ENCODE measurements around the gene STARD3.
A peak's percentile ranks its signal among the peaks of the same experiment; 100 is the strongest.

STARD3 gene

DNA sequence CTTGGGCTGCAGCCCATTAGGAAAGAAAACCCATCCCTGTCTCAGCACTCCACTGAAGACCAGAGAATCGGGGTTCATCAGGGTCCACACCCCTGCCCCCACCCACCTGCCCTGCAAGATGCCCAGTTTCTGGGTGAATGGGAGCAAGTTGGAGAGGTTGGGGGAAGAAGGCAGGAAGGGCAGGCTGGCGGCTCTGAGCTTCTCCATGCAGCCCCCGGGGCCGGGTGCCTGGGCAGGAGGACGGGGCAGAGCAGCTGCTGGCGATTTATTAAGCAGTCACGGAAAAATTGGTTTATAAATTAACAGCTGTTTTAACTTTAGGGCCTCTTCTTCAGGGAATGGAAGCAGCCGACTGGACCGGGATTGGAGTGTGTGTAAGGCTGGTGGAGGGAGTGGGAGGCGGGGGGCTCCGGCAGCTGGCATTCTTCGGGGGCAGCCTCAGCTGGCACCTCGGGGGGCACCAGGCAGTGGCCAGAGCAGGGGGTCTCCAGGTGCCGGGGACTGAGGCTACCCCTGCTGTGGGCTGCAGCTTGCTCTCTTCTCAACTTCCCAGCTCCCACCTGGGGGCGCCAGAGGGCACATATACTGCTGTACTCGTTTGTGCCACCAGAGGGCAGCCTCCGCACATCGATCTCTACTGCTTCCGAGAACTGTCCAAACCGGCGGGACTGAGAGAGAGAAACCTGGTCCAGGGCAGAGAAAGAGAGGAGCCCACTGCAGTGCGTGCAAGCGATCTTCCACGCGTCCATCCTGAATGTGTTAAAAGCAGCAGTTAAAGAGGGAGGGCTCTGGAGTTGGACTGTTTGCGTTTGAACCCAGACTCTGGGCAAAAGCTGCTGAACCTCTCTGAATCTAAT is 15.2 kb upstream of the STARD3 start:
- no peak overlapping the region for H3K27ac ChIP-seq (ENCODE audit: low read depth in 2 of 2, low read length in 2 of 2)
- peaks cover under 1 to 8% of the 10 kb centered on the region in 2 donors for H3K27me3 ChIP-seq (ENCODE audit: control insufficient read depth in 2 of 2, insufficient read depth in 2 of 2, low read length in 2 of 2)
- no peaks in the 10 kb centered on the region for H3K36me3 ChIP-seq (ENCODE audit: control insufficient read depth in 2 of 2, insufficient read depth in 2 of 2, low read length in 2 of 2)
- no peaks in the 10 kb centered on the region for H3K9me3 ChIP-seq (ENCODE audit: control insufficient read depth in 2 of 2, low read length in 2 of 2)
- peak overlapping the region in 1 of 2 donors; percentile 51 for H3K4me3 ChIP-seq (ENCODE audit: low read length in 2 of 2)
- peaks cover 39 to 49% of the 10 kb centered on the region in 2 donors for H3K4me1 ChIP-seq (ENCODE audit: control insufficient read depth in 2 of 2, insufficient read depth in 2 of 2, low read length in 2 of 2)
- H3K9ac ChIP-seq (ENCODE audit: low read depth in 1 of 2, low read length in 2 of 2), result no peak overlapping the region

DNA sequence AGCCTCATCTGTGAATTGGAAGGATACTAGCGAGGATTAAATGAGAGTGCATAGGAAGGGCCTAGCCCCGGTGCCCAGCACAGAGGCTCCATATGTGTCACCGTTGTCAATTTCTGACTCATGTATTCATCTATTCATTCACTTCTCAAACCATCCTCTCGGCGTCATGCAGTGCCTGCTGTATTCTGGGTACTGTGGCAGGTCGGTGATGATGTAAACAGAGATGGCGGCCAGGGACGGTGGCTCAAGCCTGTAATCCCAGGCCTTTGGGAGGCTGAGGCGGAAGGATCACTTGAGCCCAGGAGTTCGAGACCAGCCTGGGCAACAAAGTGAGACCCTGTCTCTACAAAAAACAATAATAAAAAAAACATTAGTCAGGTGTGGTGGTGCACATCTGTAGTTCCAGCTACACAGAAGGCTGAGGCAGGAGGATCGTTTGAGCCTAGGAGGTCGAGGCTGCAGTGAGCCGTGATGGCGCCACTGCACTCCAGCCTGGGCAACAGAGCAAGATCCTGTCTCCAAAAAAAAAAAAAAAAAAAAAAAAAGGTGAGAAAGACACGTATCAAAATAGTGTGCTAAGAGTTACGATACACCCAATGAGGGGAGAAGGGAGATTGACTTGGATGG is 14.5 kb upstream of the STARD3 start:
- H3K27me3 ChIP-seq (ENCODE audit: control insufficient read depth in 2 of 2, insufficient read depth in 2 of 2, low read length in 2 of 2), result peaks cover 0 to 8% of the 10 kb centered on the region in 2 donors
- peak overlapping the region in 1 of 2 donors; percentile 51 for H3K4me3 ChIP-seq (ENCODE audit: low read length in 2 of 2)
- H3K9ac ChIP-seq (ENCODE audit: low read depth in 1 of 2, low read length in 2 of 2), result peak overlapping the region in 1 of 2 donors; percentile 14
- peaks cover 35 to 50% of the 10 kb centered on the region in 2 donors for H3K4me1 ChIP-seq (ENCODE audit: control insufficient read depth in 2 of 2, insufficient read depth in 2 of 2, low read length in 2 of 2)
- H3K36me3 ChIP-seq (ENCODE audit: control insufficient read depth in 2 of 2, insufficient read depth in 2 of 2, low read length in 2 of 2), result no peaks in the 10 kb centered on the region
- H3K27ac ChIP-seq (ENCODE audit: low read depth in 2 of 2, low read length in 2 of 2), result no peak overlapping the region
- no peaks in the 10 kb centered on the region for H3K9me3 ChIP-seq (ENCODE audit: control insufficient read depth in 2 of 2, low read length in 2 of 2)

DNA sequence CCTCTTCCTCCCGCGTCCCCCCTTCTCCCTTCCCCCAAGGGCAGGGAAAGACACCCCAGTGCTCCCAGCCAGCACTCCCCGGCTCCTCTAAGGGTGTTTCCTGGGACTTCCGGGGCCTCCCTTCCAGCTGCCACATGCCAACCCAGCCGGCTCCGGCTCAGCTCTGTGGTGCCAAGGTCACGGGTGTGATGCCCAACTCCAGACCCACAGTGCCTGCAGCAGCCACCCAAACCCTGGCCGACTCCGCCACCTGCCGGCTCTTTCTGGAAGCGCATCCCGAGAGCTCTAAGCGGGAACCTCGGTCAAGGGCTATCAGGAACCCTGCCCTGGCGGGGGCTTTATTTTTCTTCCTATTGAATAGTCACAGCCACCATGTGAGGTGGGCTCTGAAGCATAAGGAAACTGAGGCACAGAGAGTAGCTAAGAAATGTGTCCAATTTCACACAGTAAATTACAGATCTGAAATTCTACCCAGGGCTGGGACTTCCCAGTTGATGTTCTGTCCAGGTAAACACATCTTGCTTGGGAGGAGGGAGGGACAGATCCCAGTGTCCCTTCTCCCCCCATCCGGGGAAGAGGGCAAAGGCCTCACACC is 13.5 kb upstream of the STARD3 start:
- Histone ChIP-seq H3K36me3 (ENCODE audit: control insufficient read depth in 2 of 2, insufficient read depth in 2 of 2, low read length in 2 of 2) (no peaks in the 10 kb centered on the region), H3K9ac (ENCODE audit: low read depth in 1 of 2, low read length in 2 of 2) (peak overlapping the region; percentile 14 to 47), H3K27ac (ENCODE audit: low read depth in 2 of 2, low read length in 2 of 2) (peak overlapping the region; percentile 48 to 69), H3K9me3 (ENCODE audit: control insufficient read depth in 2 of 2, low read length in 2 of 2) (no peaks in the 10 kb centered on the region), H3K27me3 (ENCODE audit: control insufficient read depth in 2 of 2, insufficient read depth in 2 of 2, low read length in 2 of 2) (peaks cover 0 to 10% of the 10 kb centered on the region in 2 donors), H3K4me3 (ENCODE audit: low read length in 2 of 2) (no peak overlapping the region), H3K4me1 (ENCODE audit: control insufficient read depth in 2 of 2, insufficient read depth in 2 of 2, low read length in 2 of 2) (peaks cover 38 to 47% of the 10 kb centered on the region in 2 donors)

DNA sequence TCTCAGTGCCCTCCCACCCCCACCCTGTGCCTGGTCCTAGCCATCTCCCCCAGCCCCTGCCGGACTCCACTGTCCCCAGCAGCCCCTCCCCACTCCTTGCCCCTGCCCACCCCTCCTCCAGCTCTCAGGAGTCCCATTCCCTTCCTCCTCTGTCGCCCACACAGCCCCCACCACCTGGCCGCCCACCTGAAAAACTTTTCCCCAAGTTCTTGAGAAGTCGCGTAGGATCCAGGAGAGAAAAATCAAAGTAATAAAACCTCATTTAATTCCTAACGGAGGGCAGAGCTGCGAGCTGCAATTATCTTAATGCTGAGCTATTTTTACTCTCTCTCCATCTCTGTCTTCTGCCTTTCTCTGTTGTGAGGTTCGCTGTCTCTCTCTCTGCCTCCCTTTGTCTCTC is 12.6 kb upstream of the STARD3 start:
- Histone ChIP-seq H3K9me3 (ENCODE audit: control insufficient read depth in 2 of 2, low read length in 2 of 2) (no peaks in the 10 kb centered on the region), H3K4me1 (ENCODE audit: control insufficient read depth in 2 of 2, insufficient read depth in 2 of 2, low read length in 2 of 2) (peaks cover 36 to 47% of the 10 kb centered on the region in 2 donors), H3K27me3 (ENCODE audit: control insufficient read depth in 2 of 2, insufficient read depth in 2 of 2, low read length in 2 of 2) (peaks cover 0 to 10% of the 10 kb centered on the region in 2 donors), H3K36me3 (ENCODE audit: control insufficient read depth in 2 of 2, insufficient read depth in 2 of 2, low read length in 2 of 2) (no peaks in the 10 kb centered on the region), H3K27ac (ENCODE audit: low read depth in 2 of 2, low read length in 2 of 2) (peak overlapping the region in 1 of 2 donors; percentile 98), H3K4me3 (ENCODE audit: low read length in 2 of 2) (no peak overlapping the region), H3K9ac (ENCODE audit: low read depth in 1 of 2, low read length in 2 of 2) (peak overlapping the region; percentile 41 to 99)

DNA sequence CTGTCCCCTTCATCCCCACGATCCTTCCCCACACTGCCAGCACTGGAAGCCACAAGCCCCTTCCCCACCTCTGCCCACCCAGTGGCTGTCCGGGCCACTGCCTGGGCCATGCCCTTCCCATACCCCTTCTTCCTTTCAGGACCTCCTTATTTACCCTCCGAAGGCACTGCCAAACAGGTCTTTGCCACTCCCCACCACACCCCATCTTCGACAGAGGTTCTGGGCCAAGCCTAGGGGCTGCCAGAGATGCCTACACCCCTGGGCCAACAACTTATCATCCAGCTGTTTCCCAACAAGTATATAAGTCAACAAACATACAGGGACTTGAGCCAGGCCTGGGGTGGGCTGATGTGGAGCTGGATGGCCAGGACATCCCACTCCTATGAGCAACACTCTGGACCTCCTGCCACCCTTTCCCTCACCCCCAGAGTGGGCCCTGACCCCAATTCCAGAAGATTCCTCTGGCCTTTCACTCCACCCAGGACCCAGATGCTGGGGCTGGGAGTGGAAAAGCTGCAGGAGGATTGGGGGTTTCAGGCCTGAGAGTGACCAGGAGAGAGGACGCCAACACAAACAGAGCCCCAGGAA is 11.7 kb upstream of the STARD3 start:
- Histone ChIP-seq H3K9ac (ENCODE audit: low read depth in 1 of 2, low read length in 2 of 2) (peak overlapping the region; percentile 41 to 99), H3K9me3 (ENCODE audit: control insufficient read depth in 2 of 2, low read length in 2 of 2) (no peaks in the 10 kb centered on the region), H3K4me1 (ENCODE audit: control insufficient read depth in 2 of 2, insufficient read depth in 2 of 2, low read length in 2 of 2) (peaks cover 38 to 50% of the 10 kb centered on the region in 2 donors), H3K4me3 (ENCODE audit: low read length in 2 of 2) (peak overlapping the region in 1 of 2 donors; percentile 76), H3K27ac (ENCODE audit: low read depth in 2 of 2, low read length in 2 of 2) (peak overlapping the region; percentile 98 to 99), H3K36me3 (ENCODE audit: control insufficient read depth in 2 of 2, insufficient read depth in 2 of 2, low read length in 2 of 2) (peaks cover 0 to 1% of the 10 kb centered on the region in 2 donors), H3K27me3 (ENCODE audit: control insufficient read depth in 2 of 2, insufficient read depth in 2 of 2, low read length in 2 of 2) (peaks cover 0 to 10% of the 10 kb centered on the region in 2 donors)

DNA sequence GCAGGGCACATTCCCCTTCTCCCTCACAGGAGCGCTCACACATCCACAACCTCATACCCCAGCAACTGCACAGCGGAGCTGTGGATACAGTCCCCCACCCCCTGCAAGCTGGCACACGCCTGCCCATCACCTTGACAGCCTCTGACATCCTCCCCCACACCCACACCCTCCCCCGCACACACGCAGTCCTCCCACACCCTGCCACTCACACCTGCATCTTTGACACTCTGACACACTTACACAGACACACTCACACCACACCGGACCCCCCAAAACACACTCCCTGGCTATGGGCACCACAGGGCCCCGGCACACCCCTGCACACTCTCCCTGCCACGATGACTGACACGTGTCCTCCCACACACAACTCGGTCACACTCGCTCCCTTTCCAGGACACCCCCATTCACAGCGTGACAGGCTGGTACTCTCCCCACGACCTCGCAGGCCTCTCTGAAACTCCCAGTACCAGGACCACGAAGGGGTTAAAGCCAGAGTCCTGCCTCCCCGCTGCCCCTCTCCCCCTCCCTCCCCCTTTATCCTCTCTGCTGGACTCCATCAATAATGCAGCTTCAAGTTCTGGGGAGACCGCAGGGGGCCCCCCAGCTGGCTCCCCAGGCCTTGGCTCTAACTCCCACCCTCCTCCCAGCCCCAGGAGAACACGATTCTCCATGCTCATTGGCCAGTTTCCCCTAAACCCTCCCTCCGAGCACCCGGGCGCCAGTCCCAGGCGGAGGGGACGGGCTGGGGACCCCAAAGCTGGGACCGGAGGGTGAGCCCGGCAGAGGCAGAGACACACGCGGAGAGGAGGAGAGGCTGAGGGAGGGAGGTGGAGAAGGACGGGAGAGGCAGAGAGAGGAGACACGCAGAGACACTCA is 10.5 kb upstream of the STARD3 start, which contains the start of gene PPP1R1B:
PPP1R1B (plus strand) TSS at position 782 of the 876 bp plus-strand sequence. CDS start 441 bp downstream, outside the sequence.
- H3K27me3 ChIP-seq (ENCODE audit: control insufficient read depth in 2 of 2, insufficient read depth in 2 of 2, low read length in 2 of 2), result peaks cover 0 to 10% of the 10 kb centered on the region in 2 donors
- peak within 1 kb of the TSS; percentile 98 to 99 for H3K27ac ChIP-seq (ENCODE audit: low read depth in 2 of 2, low read length in 2 of 2)
- H3K9ac ChIP-seq (ENCODE audit: low read depth in 1 of 2, low read length in 2 of 2), result peak within 1 kb of the TSS; percentile 92 to 99
- H3K4me1 ChIP-seq (ENCODE audit: control insufficient read depth in 2 of 2, insufficient read depth in 2 of 2, low read length in 2 of 2), result peaks cover 43 to 60% of the 10 kb centered on the region in 2 donors
- H3K9me3 ChIP-seq (ENCODE audit: control insufficient read depth in 2 of 2, low read length in 2 of 2), result no peaks in the 10 kb centered on the region
- peak within 1 kb of the TSS; percentile 76 to 81 for H3K4me3 ChIP-seq (ENCODE audit: low read length in 2 of 2)
- H3K36me3 ChIP-seq (ENCODE audit: control insufficient read depth in 2 of 2, insufficient read depth in 2 of 2, low read length in 2 of 2), result peaks cover 0 to 3% of the 10 kb centered on the region in 2 donors

DNA sequence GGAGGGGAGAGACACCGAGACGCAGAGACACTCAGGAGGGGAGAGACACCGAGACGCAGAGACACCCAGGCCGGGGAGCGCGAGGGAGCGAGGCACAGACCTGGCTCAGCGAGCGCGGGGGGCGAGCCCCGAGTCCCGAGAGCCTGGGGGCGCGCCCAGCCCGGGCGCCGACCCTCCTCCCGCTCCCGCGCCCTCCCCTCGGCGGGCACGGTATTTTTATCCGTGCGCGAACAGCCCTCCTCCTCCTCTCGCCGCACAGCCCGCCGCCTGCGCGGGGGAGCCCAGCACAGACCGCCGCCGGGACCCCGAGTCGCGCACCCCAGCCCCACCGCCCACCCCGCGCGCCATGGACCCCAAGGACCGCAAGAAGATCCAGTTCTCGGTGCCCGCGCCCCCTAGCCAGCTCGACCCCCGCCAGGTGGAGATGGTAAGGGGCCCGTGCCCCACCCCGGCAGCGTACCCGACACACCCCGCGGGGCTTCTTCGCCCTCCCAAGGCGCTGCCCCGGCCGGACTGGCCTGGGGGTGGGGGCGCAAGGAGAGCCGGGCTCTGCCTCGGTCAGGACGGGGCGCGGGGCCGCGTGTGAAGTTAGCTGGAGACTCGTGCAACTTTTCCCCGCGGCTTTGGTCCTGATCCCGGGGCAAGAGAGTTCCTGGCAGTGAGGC is 9.8 kb upstream of the STARD3 start:
- peak overlapping the region; percentile 98 to 99 for H3K27ac ChIP-seq (ENCODE audit: low read depth in 2 of 2, low read length in 2 of 2)
- peaks cover 0 to 10% of the 10 kb centered on the region in 2 donors for H3K27me3 ChIP-seq (ENCODE audit: control insufficient read depth in 2 of 2, insufficient read depth in 2 of 2, low read length in 2 of 2)
- peak overlapping the region; percentile 92 to 99 for H3K9ac ChIP-seq (ENCODE audit: low read depth in 1 of 2, low read length in 2 of 2)

DNA sequence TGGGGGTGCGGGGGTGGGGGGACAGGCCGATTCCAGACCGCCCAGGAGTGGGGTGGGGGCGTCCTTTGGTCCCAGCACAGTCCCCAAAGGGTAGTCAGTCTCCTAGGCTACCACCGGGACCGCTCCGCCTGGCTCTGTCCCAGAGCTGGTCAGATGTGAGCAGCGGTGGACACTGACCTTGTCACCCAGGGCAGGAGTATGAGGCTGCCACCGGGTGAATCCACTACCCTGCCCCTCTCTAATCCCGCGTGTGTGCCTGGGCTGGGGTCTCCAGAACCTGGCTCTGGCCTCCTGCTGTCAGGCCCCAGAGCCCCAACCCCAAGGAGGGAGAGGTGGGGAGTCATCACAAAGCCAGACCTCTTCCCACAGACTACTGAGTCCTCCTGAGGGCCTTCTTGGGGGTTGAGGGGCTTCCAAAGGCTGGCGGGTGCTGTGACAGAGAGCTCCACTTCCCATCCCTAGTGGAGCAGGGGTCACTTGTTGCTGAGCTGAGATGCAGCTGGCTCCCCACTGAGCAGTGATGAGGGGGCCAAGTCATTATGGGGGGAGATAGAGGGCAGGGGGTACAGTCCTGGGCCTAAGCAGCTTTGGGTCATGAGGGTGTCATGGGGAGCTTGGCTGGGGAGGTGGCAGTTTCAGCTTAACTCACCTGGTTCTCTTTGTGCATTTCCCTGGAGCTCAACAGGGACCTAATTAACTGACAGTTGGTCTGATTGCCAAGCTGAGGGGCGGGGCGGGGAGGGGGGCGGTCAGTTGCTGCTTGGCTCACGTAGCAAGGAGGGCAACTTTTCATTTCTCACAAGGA is 9.0 kb upstream of the STARD3 start:
- peaks cover 45 to 64% of the 10 kb centered on the region in 2 donors for H3K4me1 ChIP-seq (ENCODE audit: control insufficient read depth in 2 of 2, insufficient read depth in 2 of 2, low read length in 2 of 2)
- no peaks in the 10 kb centered on the region for H3K9me3 ChIP-seq (ENCODE audit: control insufficient read depth in 2 of 2, low read length in 2 of 2)
- H3K27me3 ChIP-seq (ENCODE audit: control insufficient read depth in 2 of 2, insufficient read depth in 2 of 2, low read length in 2 of 2), result peaks cover 0 to 10% of the 10 kb centered on the region in 2 donors
- H3K27ac ChIP-seq (ENCODE audit: low read depth in 2 of 2, low read length in 2 of 2), result peak overlapping the region; percentile 98 to 99
- peak overlapping the region; percentile 76 to 81 for H3K4me3 ChIP-seq (ENCODE audit: low read length in 2 of 2)
- H3K9ac ChIP-seq (ENCODE audit: low read depth in 1 of 2, low read length in 2 of 2), result peak overlapping the region; percentile 90 to 99
- H3K36me3 ChIP-seq (ENCODE audit: control insufficient read depth in 2 of 2, insufficient read depth in 2 of 2, low read length in 2 of 2), result peaks cover 0 to 3% of the 10 kb centered on the region in 2 donors

More for the DNA sequence above, 9.8 kb upstream of the STARD3 start:
- Histone ChIP-seq H3K4me1 (ENCODE audit: control insufficient read depth in 2 of 2, insufficient read depth in 2 of 2, low read length in 2 of 2) (peaks cover 46 to 66% of the 10 kb centered on the region in 2 donors), H3K4me3 (ENCODE audit: low read length in 2 of 2) (peak overlapping the region; percentile 76 to 81), H3K36me3 (ENCODE audit: control insufficient read depth in 2 of 2, insufficient read depth in 2 of 2, low read length in 2 of 2) (peaks cover 0 to 3% of the 10 kb centered on the region in 2 donors), H3K9me3 (ENCODE audit: control insufficient read depth in 2 of 2, low read length in 2 of 2) (no peaks in the 10 kb centered on the region)

All from mucosa of rectum (tissue), 2 donors.